Kidney glomerular epithelial cell (primary cell): ENCODE results near the gene TRIM60.
"Not testable (repeated sequence)": the region's sequence is repeated elsewhere in the genome, so short reads cannot be mapped to it uniquely, and the experiment has no call there.

Experiments
- DNase-seq: peaks from one replicate; lab custom pipeline; 2025; lab: John Stamatoyannopoulos, UW

Gene TRIM60

DNA sequence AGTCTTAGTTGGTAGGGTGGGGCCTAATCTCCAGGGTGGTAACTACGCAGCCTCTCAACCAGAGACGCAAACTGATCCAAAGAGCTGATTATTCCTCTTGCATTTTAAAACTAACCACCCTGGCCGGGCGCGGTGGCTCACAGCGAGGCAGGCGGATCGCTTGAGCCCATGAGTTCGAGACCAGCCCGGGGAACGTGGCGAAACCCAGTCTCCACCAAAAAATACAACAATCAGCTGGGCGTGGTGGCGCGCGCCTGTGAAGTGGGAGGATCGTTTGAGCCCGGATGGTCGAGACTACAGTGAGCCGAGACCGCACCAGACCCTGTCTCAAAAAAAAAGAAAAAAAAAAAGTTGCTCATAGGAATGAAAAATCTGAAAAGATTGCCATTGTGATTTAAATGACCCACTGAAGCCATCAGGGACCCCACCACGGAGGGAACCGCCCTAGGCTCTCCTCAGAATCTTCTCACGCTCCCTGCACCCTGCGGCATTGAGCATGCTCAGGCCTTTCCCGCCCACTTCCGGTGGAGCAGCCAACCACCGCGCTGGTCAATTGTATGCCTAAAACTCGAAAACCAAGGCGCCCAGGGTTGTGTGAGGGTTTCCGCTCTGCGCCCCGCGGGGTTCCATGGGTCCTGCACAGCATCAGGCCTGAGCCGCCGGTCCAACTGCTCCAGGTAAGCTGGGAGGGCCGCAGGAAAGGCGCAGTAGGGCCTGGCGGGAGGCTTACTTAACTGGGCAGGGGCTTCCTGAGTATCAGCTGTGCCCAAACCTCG, at the start of gene TRIM60:
Gene TRIM60 (plus strand): TSS at position 564 of the 776 bp plus-strand sequence. CDS start 8,074 bp downstream, outside the sequence.
- no peak for DNase-seq

DNA sequence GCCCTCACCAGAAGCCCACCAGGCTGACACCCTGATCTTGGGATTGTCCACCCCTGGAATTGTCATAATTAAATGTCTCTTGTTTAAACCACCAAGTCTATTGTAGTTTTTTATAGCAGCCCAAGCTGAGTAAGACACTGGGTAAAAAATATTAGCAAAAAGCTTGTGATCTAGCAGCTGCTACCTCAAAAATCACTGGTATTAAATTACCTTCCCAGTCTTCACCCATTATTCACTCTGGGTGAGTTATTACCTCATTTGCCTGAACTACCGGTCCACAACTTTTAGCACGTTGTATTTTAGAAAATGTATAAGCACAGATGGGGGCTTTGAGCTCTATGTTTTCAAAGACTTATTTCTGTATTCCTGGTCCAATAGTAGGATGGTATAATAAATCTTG, 42.3 kb upstream of the TRIM60 start:
- no peak for DNase-seq

- DNase-seq: not testable (repeated sequence)
These were observed 41.0 kb upstream of the TRIM60 start for GRCh38 chr4:164990786-164991185.

- DNase-seq: not testable (repeated sequence)
These were observed 35.7 kb upstream of the TRIM60 start for GRCh38 chr4:164996123-164996522.

GRCh38 chr4:164997324-164997723, 34.5 kb upstream of the TRIM60 start:
- no peak for DNase-seq

- DNase-seq: no peak
These were observed 33.9 kb upstream of the TRIM60 start for GRCh38 chr4:164997941-164998340.

DNA sequence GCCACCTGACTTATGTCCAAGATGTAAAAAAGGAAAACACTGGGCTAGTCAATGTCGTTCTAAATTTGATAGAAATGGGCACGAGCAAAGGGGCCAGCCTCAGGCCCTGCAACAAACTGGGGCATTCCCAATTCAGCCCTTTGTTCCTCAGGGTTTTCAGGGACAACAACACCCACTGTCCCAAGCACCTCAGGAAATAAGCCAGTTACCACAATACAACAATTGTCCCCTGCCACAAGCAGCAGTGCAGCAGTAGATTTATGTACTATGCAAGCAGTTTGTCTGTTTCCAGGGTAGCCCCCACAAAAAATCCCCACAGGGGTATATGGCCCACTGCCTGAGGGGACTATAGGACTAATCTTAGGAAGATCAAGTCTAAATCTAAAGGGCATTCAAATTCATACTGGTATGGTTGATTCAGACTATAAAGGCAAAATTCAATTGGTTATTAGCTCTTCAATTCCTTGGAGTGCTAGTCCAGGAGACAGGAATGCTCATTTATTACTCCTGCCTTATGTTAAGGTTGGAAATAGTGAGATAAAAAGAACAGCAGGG, 33.2 kb upstream of the TRIM60 start:
- DNase-seq: not testable (repeated sequence)

GRCh38 chr4:165001957-165002356, 29.8 kb upstream of the TRIM60 start:
- DNase-seq: not testable (repeated sequence)

DNA sequence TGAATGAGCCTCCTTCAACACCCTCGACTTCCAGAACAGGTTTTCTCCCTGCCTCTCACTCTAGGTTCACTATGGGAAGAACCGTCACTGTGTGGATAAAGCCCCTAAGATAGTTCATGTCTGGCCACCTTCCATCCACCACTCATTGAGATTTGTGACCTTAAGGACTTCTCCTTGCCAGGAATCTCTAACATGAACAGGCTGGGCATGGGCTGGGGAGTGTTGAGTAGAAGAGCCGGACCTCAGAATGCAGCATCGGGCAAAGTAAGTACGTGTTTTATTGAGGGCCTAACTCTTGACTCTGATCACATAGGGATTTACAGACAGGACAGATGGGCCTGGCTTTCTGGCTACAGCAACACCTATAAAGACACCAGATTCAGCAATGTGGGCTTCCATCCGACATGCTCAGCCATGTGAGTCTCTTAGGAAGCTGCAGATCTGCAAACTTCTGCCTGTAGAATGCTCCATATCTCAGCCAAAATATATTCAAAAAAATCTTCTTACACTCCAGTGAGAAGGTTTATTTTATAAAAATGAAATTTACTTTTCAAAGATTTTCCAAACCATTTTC, 26.4 kb upstream of the TRIM60 start:
- no peak for DNase-seq

GRCh38 chr4:165006456-165006855, 25.3 kb upstream of the TRIM60 start:
- DNase-seq: no peak

GRCh38 chr4:165006886-165007285, 24.9 kb upstream of the TRIM60 start:
- DNase-seq: no peak

DNA sequence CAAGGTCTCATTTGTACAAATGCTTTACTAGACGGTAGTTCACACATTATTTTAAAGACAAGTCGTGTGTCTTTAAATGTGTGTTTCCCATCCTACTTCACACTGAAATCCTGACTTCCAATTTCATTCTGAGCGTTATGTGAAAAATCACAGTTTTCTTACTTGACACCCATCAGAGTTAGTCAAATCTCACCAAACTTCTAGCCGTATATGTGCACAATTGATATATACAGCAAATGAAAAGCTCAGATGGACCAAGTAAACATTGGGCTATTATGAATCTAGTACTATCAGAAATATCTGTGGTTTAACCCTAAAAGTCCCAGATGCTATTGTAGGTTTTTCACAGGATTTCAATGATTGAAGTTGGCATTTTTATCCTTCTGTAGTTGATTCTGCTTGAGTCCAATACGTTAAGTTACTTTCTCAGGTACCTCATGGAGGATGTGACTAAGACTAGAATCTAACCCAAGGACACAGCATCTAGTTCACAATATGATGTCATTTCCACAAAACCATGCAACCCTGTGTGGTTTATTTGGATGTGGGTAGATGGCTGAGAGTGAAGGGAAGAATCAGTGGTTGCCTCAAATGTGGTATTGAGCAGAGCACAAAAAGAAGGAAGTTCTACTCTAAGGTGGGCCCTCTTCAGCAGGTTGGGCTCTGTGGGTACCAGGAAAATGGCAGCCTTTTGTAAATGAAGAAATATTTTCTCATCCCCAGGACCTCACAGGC, 22.1 kb upstream of the TRIM60 start:
- DNase-seq: no peak

DNA sequence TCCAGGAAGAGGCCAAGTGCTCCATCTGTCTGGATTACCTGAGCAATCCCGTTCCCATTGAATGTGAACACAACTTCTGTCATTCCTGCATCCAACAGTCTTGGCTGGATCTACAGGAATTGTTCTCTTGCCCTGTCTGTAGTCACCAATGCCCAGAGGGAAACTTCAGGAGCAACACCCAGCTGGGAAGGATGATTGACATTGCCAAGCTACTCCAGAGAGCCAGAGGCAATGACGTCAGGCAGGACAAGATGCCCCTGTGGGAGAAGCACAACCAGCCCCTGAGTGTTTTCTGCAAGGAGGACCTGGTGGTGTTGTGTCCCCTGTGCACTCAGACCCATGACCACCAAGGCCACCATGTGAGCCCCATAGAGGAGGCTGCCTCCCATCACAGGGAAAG, 21.3 kb upstream of the TRIM60 start:
- no peak for DNase-seq

DNA sequence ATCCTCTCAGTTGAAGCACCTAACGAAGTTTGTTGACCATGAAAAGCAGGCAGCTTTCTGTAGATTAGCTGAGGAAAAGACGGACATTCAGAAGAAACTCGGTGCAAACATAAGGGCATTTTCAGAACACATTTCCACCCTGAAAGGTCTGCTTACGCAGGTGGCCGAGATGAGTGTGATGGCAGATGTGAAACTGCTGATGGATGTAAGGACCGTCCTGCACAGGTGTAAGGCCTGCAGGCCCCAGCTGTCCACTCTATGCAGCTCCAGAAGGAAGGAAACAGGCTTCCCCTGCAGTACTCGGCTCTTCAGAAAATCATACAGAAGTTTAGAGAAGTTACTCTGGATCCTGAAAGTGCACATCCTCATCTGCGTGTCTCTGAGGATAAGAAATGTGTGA, 20.8 kb upstream of the TRIM60 start:
- DNase-seq: no peak

GRCh38 chr4:165011403-165011802, 20.4 kb upstream of the TRIM60 start:
- no peak for DNase-seq

- no peak for DNase-seq
These were observed 18.1 kb upstream of the TRIM60 start for GRCh38 chr4:165013691-165014090.

GRCh38 chr4:165016971-165017370, 14.8 kb upstream of the TRIM60 start:
- no peak for DNase-seq

- DNase-seq: not testable (repeated sequence)
These were observed 11.8 kb upstream of the TRIM60 start for GRCh38 chr4:165019995-165020394.

DNA sequence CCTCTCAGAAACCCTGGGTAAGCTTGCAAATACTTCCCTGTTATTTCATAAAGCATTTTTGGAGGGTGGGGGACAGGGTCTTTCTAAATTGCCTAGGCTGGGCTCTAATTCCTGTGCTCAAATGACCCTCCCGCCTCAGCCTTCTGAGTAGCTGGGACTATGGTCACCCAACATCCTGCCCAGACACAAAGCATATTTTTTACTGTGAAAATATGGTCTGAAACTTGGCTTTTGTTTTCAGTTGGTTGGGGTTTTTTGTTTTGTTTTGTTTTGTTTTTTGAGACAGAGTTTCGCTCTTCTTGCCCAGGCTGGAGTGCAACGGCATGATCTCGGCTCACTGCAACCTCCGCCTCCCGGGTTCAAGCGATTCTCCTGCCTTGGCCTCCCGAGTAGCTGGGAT, 6.0 kb upstream of the TRIM60 start:
- DNase-seq: not testable (repeated sequence)

DNA sequence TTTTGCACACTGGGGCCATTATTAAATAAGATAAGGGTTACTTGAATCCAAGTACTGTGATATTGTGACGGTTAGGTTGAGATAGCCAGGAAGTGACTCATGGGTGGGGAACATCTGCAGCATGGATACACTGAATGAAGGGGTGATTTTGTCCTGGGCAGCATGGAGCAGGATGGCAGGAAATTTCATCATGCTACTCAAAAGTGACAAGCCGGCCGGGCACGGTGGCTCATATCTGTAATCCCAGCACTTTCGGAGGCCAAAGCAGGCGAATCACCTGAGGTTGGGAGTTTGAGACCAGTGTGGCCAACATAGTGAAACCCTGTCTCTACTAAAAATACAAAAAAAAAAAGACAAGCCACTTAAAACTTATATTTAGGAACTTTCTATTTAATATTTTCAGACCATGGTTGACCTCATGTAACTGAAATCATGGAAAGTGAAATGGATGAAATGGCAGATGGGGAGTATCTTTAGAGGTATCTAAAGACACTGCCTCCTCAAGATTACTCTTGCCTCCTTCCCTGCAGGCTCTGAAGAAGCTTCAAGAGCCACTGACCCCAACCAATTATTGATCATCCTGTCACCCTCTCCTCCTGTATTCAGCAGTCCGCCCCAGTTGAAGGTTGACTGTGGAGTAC, 3.9 kb upstream of the TRIM60 start:
- DNase-seq: no peak

DNA sequence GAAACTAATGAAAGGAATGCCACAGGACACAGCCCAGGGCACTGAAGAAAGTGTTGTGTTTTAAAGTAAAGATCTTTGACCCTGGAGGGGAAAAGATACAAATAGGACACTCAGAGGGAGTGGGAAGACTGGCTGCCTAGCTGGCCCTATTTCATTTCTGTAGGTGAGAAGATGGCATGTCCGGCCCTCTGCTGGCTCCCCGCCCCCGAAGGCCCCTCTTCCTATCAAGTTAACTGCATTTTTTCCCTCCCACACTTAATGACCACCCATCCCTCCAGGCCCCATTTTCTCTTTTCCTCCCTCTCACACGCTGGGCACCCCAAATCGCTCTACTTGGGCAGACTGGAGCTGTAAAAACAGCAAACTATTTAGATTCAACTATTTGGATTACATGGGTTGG, 16.4 kb downstream of the TRIM60 start:
- no peak for DNase-seq

GRCh38 chr4:165052627-165053026, 20.8 kb downstream of the TRIM60 start:
- no peak for DNase-seq
